SIG-M5 treated with dmso at 0.1 percent for 504 hours (cell line): ENCODE data around the gene TCEAL5.
"Not testable (repeated sequence)": the region's sequence is repeated elsewhere in the genome, so short reads cannot be mapped to it uniquely, and the experiment has no call there.

ENCODE experiments used
- DNase-seq: peaks from one replicate; lab custom pipeline; 2025; ENCODE audit not compliant: unreplicated experiment; lab: John Stamatoyannopoulos, UW

The TCEAL5 gene

DNA sequence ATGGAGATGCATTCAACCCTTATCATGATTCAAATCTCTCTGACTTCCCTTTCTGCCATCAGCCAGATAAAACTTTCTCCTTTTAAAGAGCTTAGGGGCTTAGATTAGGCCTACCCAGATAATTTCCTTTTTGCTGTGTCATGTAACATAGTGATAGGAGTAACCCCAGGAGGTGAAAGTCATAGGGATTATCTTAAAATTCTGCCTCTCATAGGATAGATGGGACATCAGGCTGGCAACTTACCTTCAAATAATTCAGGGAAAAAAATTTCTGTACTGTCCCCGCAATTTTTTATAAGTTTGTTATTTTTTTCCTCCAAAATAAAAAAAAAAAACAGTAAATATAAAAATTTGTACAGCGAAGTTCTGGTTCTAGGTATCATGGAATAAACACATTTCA lies 40.9 kb downstream of the TCEAL5 start:
- DNase-seq = not testable (repeated sequence)

- no peak for DNase-seq
Measured at GRCh38 chrX:103234869-103235268, 41.7 kb downstream of the TCEAL5 start.

DNA sequence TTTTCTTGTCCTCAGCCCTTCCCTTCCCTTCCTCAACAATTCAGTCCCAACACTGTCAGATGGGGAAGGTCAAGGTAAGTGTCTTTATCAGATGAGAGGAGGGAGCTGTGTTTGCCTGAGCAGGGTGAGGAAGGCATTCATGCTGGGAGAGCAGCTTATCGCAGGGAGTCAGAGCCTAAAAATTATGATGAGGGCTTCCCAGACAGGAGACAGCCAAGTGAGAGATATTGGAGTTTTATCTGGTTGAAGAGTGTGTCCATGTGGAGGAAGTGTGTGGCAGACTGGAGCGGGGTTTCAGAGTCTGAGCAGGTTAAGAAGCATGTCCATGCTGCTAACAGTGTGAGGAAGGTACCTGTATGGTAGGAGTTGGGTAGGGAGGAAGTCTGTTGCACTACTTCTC lies 43.3 kb downstream of the TCEAL5 start:
- no peak for DNase-seq

DNA sequence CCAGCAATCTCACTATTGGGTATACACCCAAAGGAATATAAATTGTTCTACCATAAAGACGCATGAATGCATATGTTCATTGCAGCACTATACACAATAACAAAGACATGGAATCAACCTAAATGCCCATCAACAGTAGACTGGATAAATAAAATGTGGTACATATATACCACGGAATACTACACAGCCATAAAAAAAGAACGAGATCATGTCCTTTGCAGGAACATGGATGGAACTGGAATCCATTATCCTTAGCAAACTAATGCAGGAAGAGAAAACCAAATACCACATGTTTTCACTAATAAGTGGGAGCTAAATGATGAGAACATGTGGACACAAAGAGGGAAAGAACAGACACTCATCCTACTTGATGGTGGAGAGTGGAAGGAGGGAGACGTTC lies 50.6 kb downstream of the TCEAL5 start:
- not testable (repeated sequence) for DNase-seq
